ENCODE measurements around the gene INPP5A.

INPP5A gene

GRCh38 chr10:132580617-132581016, 43.0 kb downstream of the INPP5A start:
- DNase-seq (ENCODE audit: low read depth): no peak

GRCh38 chr10:132582137-132582536, 44.5 kb downstream of the INPP5A start:
- no peak for DNase-seq (ENCODE audit: low read depth)

- no peak for DNase-seq (ENCODE audit: low read depth)
Measured at GRCh38 chr10:132582771-132583170, 45.2 kb downstream of the INPP5A start.

- no peak for DNase-seq (ENCODE audit: low read depth)
Measured at GRCh38 chr10:132583456-132583855, 45.9 kb downstream of the INPP5A start.

GRCh38 chr10:132584081-132584480, 46.5 kb downstream of the INPP5A start:
- DNase-seq (ENCODE audit: low read depth): no peak

- no peak for DNase-seq (ENCODE audit: low read depth)
Measured at GRCh38 chr10:132585732-132586722, 48.4 kb downstream of the INPP5A start.

GRCh38 chr10:132586739-132587138, 49.2 kb downstream of the INPP5A start:
- DNase-seq (ENCODE audit: low read depth): no peak

GRCh38 chr10:132587175-132587574, 49.6 kb downstream of the INPP5A start:
- no peak for DNase-seq (ENCODE audit: low read depth)

- no peak for DNase-seq (ENCODE audit: low read depth)
Measured at GRCh38 chr10:132588301-132589013, 50.9 kb downstream of the INPP5A start.

GRCh38 chr10:132589015-132589414, 51.4 kb downstream of the INPP5A start:
- no peak for DNase-seq (ENCODE audit: low read depth)

- no peak for DNase-seq (ENCODE audit: low read depth)
Measured at GRCh38 chr10:132589681-132590080, 52.1 kb downstream of the INPP5A start.

- no peak for DNase-seq (ENCODE audit: low read depth)
Measured at GRCh38 chr10:132590094-132590751, 52.6 kb downstream of the INPP5A start.

GRCh38 chr10:132590752-132591121, 53.1 kb downstream of the INPP5A start:
- no peak for DNase-seq (ENCODE audit: low read depth)

- no peak for DNase-seq (ENCODE audit: low read depth)
Measured at GRCh38 chr10:132591166-132591971, 53.8 kb downstream of the INPP5A start.

- DNase-seq (ENCODE audit: low read depth): no peak
Measured at GRCh38 chr10:132592790-132593383, 55.3 kb downstream of the INPP5A start.

GRCh38 chr10:132593389-132593788, 55.8 kb downstream of the INPP5A start:
- no peak for DNase-seq (ENCODE audit: low read depth)

- DNase-seq (ENCODE audit: low read depth): no peak
Measured at GRCh38 chr10:132593900-132594876, 56.6 kb downstream of the INPP5A start.

- no peak for DNase-seq (ENCODE audit: low read depth)
Measured at GRCh38 chr10:132595021-132595420, 57.4 kb downstream of the INPP5A start.

- DNase-seq (ENCODE audit: low read depth): no peak
Measured at GRCh38 chr10:132595854-132596253, 58.3 kb downstream of the INPP5A start.

- no peak for DNase-seq (ENCODE audit: low read depth)
Measured at GRCh38 chr10:132596742-132597279, 59.2 kb downstream of the INPP5A start.
